NCI-H2196 treated with DMSO at 0.1 percent for 48 hours (cell line): ENCODE results near the gene MFSD1.

Experiments
- DNase-seq: peaks from one replicate; lab custom pipeline; 2025; ENCODE audit not compliant: unreplicated experiment; lab: John Stamatoyannopoulos, UW

Gene MFSD1

GRCh38 chr3:158801696-158802408 is at the start of gene MFSD1:
Gene MFSD1, plus strand, starts transcription at chr3:158802054. Its CDS starts 99 bp downstream, at chr3:158802153.
- DNase-seq, result peak; percentile 97

- no peak for DNase-seq
Observed at GRCh38 chr3:158753854-158754253, 48.0 kb upstream of the MFSD1 start.

GRCh38 chr3:158755421-158755820 is 46.4 kb upstream of the MFSD1 start:
- DNase-seq, result no peak

GRCh38 chr3:158761350-158761749 is 40.5 kb upstream of the MFSD1 start:
- no peak for DNase-seq

GRCh38 chr3:158762701-158763100 is 39.2 kb upstream of the MFSD1 start:
- no peak for DNase-seq

GRCh38 chr3:158763421-158763820 is 38.4 kb upstream of the MFSD1 start:
- DNase-seq, result no peak

- no peak for DNase-seq
Observed at GRCh38 chr3:158765518-158766205, 36.2 kb upstream of the MFSD1 start.

GRCh38 chr3:158766364-158766763 is 35.5 kb upstream of the MFSD1 start:
- no peak for DNase-seq

- DNase-seq, result no peak
Observed at GRCh38 chr3:158768361-158768787, 33.5 kb upstream of the MFSD1 start.

- no peak for DNase-seq
Observed at GRCh38 chr3:158768881-158769543, 32.8 kb upstream of the MFSD1 start.

GRCh38 chr3:158769549-158769948 is 32.3 kb upstream of the MFSD1 start:
- DNase-seq, result no peak

- no peak for DNase-seq
Observed at GRCh38 chr3:158769952-158770740, 31.7 kb upstream of the MFSD1 start.

GRCh38 chr3:158770741-158771350 is 31.0 kb upstream of the MFSD1 start:
- no peak for DNase-seq

GRCh38 chr3:158771577-158771976 is 30.3 kb upstream of the MFSD1 start:
- no peak for DNase-seq

GRCh38 chr3:158771982-158772381 is 29.9 kb upstream of the MFSD1 start:
- no peak for DNase-seq

GRCh38 chr3:158773166-158773565 is 28.7 kb upstream of the MFSD1 start:
- DNase-seq, result no peak

GRCh38 chr3:158773845-158774830 is 27.7 kb upstream of the MFSD1 start:
- DNase-seq, result no peak

GRCh38 chr3:158774965-158775364 is 26.9 kb upstream of the MFSD1 start:
- no peak for DNase-seq
